ENCODE measurements around the gene NDUFV1. TPM values are rescaled to one million over a fixed set of nuclear protein-coding genes. Genes with fewer than 3 reads are reported as not detected.

The NDUFV1 gene
- polyA plus RNA-seq, 1 of the 3 experiments (the other 2 are of a cell fraction) = 278 TPM

Small RNA genes lying within 50 kb of the gene (small RNA-seq; reads per million reads assigned to genes)
- gene AP003385.3 = 0 reads per million in 7 experiments

Other genes starting within 250 kb of the NDUFV1 start
- gene CLCF1, start 233.3 kb upstream of the NDUFV1 start, polyA plus RNA-seq (2012; rRNA removed) = 27.0 and 27.7 TPM in 2 replicates
- 21.5 and 22.3 TPM in 2 replicates for gene RAD9A, start 214.9 kb upstream of the NDUFV1 start, polyA plus RNA-seq (2012; rRNA removed)
- 210 and 261 TPM in 2 replicates for gene PPP1CA, start 205.1 kb upstream of the NDUFV1 start, polyA plus RNA-seq (2012; rRNA removed)
- gene TBC1D10C, start 202.9 kb upstream of the NDUFV1 start, polyA plus RNA-seq (2012; rRNA removed) = 0.05 TPM in 1 of 2 replicates, not detected in the other
- gene CARNS1, start 191.3 kb upstream of the NDUFV1 start, polyA plus RNA-seq (2012; rRNA removed) = 0.15 and 0.23 TPM in 2 replicates
- 52.0 and 53.2 TPM in 2 replicates for gene RPS6KB2, start 178.4 kb upstream of the NDUFV1 start, polyA plus RNA-seq (2012; rRNA removed)
- gene PTPRCAP, start 169.3 kb upstream of the NDUFV1 start, polyA plus RNA-seq (2012; rRNA removed) = 1.3 and 1.4 TPM in 2 replicates
- 195 and 220 TPM in 2 replicates for gene CORO1B, start 163.5 kb upstream of the NDUFV1 start, polyA plus RNA-seq (2012; rRNA removed)
- gene GPR152, start 154.2 kb upstream of the NDUFV1 start, polyA plus RNA-seq (2012; rRNA removed) = not detected in 2 replicates
- not detected in 2 replicates for gene CABP4, start 151.6 kb upstream of the NDUFV1 start, polyA plus RNA-seq (2012; rRNA removed)
- 132 and 135 TPM in 2 replicates for gene TMEM134, start 137.7 kb upstream of the NDUFV1 start, polyA plus RNA-seq (2012; rRNA removed)
- 192 and 207 TPM in 2 replicates for gene AIP, start 123.9 kb upstream of the NDUFV1 start, polyA plus RNA-seq (2012; rRNA removed)
- 24.2 and 24.4 TPM in 2 replicates for gene PITPNM1, start 101.6 kb upstream of the NDUFV1 start, polyA plus RNA-seq (2012; rRNA removed)
- 32.8 and 47.9 TPM in 2 replicates for gene CDK2AP2, start 98.8 kb upstream of the NDUFV1 start, polyA plus RNA-seq (2012; rRNA removed)
- gene CABP2, start 83.5 kb upstream of the NDUFV1 start, polyA plus RNA-seq (2012; rRNA removed) = not detected in 2 replicates
- 488 and 745 TPM in 2 replicates for gene GSTP1, start 23.1 kb upstream of the NDUFV1 start, polyA plus RNA-seq (2012; rRNA removed)
- gene NUDT8, start 23.0 kb downstream of the NDUFV1 start, polyA plus RNA-seq (2012; rRNA removed) = 2.2 and 2.7 TPM in 2 replicates
- gene TBX10, start 32.8 kb downstream of the NDUFV1 start, polyA plus RNA-seq (2012; rRNA removed) = not detected in 2 replicates
- not detected in 2 replicates for gene ACY3, start 43.8 kb downstream of the NDUFV1 start, polyA plus RNA-seq (2012; rRNA removed)
- not detected in 2 replicates for gene ALDH3B2, start 67.7 kb downstream of the NDUFV1 start, polyA plus RNA-seq (2012; rRNA removed)